HL-60/S4 treated with retinoic acid at 250 ng/mL for 4 days and 3 days (cell line): ENCODE data around the gene EPHB1.

Experiments used
- in situ Hi-C: fragments of 300-500 bp; cut with MboI; formaldehyde crosslinking; loops from 2 replicates; pipeline ENCODE4 v1.7.0; 2022; ENCODE audit warnings: low sequenced_read_pairs

Gene EPHB1

GRCh38 chr3:134904776-134905646 lies 110.0 kb downstream of the EPHB1 start:
- in situ Hi-C loops, result no loop called here

DNA sequence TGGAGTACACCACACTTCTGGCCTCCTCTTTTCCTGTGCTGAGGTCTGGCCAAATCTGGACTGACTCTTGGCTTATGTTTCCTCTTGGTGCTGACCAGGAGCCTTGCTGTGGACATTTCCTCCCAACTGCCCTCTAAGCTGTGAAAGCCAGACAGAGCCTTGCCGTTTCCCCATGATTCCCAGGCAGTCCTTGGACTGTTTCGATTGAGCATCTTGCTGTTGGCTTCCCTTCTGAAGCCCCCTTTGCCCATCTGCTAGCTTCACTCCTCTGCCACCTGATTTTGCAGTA lies 110.5 kb downstream of the EPHB1 start:
- in situ Hi-C loops, result no loop called here

DNA sequence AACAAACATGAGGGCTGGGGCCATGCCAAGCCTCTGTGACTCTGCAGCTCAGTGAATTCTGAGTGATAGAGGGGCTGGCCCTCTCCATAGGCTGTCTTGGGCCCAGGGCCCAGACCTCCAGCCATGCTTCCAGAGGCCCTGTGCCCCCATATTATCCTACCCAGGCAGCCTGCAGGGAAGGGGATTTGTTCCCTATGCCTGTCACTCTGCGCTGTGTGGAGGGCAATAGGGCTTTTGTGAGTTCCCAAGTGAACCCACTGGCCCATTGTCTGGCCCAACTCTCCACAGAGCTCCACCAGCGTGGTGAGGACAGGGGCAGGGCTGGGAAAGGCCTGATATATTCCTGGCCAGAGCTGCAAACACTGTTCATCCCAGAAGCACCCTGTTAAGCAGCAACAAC lies 113.2 kb downstream of the EPHB1 start:
- in situ Hi-C loops, result no loop called here

- in situ Hi-C loops, result no loop called here
Measured at GRCh38 chr3:134910026-134910425, 115.0 kb downstream of the EPHB1 start.

DNA sequence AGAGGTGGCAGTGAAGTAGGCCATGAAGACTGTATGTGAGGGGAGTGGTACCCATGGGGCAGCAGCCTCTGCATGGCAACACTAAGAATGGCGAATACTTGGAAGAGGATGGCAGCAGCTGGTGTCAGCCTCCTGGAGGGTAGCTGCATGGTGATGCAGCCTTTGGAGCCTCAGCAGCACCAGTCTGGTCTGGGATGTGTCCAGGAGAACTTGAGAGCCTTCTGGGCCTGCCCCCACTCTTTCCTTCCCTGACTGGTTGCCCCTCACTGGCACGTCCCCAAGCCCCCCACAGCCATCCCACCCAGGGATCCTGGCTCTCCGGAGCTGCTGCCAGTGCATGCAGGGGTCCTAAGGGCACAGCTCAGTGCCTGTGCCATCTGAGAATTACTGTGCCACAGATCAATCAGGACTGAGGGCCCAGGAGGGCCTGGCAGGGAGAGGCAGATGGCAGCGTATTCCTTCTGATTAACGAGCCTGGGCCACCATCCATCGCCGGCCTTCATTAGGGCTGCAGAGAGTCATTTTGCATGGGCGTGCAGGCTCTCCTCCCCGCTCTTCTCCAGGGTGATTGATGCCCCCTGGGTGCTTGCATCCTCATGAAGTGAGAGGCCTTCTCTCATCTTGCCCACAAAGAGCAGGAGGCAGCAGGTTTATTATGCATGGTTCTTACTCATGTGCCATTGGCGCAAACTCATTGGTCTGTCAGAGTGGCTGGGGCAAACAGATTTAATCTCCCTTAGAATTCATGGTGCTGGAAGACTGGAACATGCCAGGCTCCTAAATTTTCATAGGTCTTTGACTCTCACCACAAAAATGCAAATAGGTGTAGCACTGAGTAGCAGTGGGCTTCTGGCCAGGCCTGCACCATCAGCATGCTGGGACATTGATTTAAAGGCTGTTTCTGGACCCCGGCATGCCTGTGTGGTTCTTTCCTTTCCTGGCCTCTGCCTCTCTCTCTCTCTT lies 116.8 kb downstream of the EPHB1 start:
- in situ Hi-C loops, result no loop called here

GRCh38 chr3:134916276-134916961 lies 121.4 kb downstream of the EPHB1 start:
- in situ Hi-C loops, result no loop called here

- in situ Hi-C loops, result no loop called here
Measured at GRCh38 chr3:134917631-134918030, 122.6 kb downstream of the EPHB1 start.

- in situ Hi-C loops, result no loop called here
Measured at GRCh38 chr3:134918441-134918840, 123.4 kb downstream of the EPHB1 start.

GRCh38 chr3:134922101-134922500 lies 127.0 kb downstream of the EPHB1 start:
- in situ Hi-C loops, result no loop called here

GRCh38 chr3:134922866-134923265 lies 127.8 kb downstream of the EPHB1 start:
- in situ Hi-C loops, result no loop called here

DNA sequence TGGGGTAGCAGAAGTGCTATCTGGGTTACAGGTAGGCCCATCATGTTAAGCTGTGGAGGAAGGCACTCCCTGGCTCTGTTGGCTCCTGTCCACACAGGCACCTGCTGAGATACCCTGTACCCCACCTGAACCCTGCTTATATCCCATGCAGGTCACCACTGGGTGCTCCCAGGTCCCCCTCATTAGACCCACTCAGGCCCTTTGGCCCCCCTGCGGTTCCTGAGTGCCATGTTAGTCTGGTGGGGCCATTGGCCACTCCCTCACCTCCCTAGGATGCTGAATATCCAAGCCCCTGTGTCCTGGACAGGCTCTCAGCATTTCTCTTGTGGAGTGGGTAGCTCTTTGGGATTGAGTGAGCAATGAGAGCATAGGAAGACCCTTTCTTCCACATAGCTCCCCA lies 128.2 kb downstream of the EPHB1 start:
- in situ Hi-C loops, result no loop called here

- in situ Hi-C loops, result no loop called here
Measured at GRCh38 chr3:134927599-134927998, 132.5 kb downstream of the EPHB1 start.

GRCh38 chr3:134928392-134928791 lies 133.3 kb downstream of the EPHB1 start:
- in situ Hi-C loops, result no loop called here

- in situ Hi-C loops, result no loop called here
Measured at GRCh38 chr3:134928819-134929218, 133.8 kb downstream of the EPHB1 start.

GRCh38 chr3:134929976-134930375 lies 134.9 kb downstream of the EPHB1 start:
- in situ Hi-C loops, result no loop called here

GRCh38 chr3:134931045-134931785 lies 136.2 kb downstream of the EPHB1 start:
- in situ Hi-C loops, result no loop called here

DNA sequence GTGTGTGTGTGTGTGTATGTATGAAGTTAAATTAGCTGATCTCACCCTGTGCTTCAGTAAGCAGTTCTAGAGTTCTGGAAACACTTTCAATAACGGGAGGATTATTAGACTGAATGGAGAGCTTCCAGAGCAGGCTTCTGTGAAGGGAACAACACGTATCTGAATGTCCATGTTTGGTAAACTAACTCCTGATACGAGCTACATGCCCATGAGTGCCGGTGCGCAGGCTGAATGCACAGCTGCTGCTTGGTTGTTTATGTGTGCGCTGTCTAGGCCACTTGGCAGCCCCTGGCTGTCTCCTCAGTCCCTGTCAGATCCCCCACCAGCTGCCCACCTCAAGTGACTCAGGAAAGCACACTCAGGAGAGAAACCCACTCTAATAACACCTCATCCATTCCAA lies 137.0 kb downstream of the EPHB1 start:
- in situ Hi-C loops, result no loop called here

GRCh38 chr3:134933997-134934396 lies 138.9 kb downstream of the EPHB1 start:
- in situ Hi-C loops, result no loop called here

- in situ Hi-C loops, result no loop called here
Measured at GRCh38 chr3:134934933-134935332, 139.9 kb downstream of the EPHB1 start.

DNA sequence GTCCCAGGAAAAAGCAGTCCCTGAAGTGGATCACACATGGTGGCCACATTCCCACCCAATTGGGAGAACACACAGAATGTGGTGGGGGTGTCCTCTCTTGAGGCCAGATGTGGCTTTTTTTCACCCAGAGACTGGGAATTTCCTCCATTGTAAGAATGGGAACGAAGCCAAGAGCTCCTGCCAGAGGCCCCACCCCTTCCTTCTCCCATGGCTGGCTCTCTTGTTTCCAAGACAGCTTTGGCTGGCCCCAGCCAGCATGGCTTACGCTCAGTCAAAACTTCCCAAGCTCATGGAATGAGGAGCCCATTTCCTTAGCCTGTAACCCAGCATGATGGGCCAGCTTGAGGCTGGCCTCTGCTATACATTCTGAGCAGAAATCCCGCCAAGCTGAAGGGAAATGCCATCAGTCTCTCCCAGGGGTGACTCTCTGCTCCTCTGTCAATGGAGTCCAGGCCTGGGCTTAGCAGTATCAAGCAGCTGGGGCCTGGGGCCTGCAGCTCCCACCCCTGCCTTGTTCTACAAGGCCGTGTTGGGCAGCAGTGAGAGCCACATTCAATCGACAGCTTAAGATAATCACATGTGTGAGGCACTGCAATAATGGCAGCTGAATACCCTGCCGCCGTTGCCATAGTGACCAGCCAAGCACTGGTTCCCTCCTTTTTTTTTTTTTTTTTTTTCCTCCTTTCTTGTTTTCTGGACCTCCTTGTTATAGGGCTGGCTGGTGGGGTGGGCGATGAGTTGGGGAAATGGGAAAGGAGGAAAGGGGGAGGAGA lies 142.4 kb downstream of the EPHB1 start:
- in situ Hi-C loops, result no loop called here
